Measurements from ENCODE around the gene OR2W1.

OR2W1 gene

GRCh38 chr6:29005183-29005885 lies 39.6 kb downstream of the OR2W1 start, which contains the start of gene ZNF311:
ZNF311 (minus strand) TSS chr6:29005315; CDS start chr6:29003954, 1,361 bp downstream.
- peak in 1 of 10 donors; percentile 71 for DNase-seq
- intact Hi-C loops (cut with DNase I), result no loop called here

DNA sequence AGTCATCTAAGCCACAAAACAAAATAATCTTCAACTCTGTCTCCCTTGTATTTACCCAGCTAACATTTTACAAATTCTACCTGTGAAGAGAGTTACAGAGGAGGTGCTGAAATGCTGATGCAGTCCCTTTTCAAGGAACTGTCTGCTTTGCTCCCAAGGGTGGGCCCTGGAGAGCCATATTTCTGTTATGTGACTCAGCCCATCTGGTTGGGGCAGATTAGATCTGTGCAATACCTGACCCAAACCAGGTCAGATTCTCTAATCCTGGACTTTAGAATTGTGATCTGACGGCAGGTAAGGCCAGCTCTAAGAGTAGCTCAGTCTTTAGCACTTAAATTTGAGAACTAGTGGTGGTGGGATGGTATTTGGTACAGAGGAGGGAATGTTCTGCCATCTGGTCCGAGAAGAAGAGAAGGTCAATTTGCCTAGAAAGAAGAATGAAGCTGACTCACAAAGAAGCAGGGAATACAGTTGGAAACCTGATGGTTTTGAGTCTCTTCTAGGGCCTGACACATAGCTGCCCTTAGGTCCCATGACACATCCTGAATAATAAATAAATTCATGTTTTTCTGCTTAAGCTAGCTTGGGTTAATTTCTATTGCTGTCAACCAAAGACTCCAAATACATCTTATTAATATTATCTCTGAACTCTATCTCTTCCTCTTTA lies 48.0 kb downstream of the OR2W1 start:
- no peak for DNase-seq
- intact Hi-C loops (cut with DNase I), result no loop called here

DNA sequence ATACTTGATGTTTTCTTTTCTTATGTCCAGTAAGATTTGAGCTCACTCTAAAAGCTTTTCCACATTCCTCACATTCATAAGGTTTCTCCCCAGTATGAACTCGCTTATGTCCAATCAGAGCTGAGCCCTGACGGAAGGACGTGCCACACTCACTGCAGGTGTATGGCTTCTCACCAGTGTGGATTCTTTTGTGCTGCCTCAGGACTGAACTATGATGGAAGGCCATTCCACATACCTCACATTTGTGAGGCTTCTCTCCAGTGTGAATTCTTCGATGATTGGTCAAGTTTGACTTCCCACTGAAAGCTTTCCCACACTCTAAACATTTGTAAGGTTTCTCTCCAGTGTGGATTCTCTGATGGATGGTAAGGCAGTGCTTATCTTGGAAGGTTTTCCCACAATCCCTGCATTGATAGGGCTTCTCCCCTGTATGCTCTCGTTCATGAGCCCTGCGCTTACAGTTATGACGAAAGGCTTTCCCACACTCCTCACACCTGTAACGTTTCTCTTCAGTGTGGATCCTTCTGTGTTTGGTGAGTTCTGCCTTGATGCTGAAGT lies 49.8 kb downstream of the OR2W1 start:
- no peak for DNase-seq
- intact Hi-C loops (cut with DNase I), result no loop called here
